GM19043 (cell line): ENCODE measurements around the gene HCST.
"Not testable (repeated sequence)": the region's sequence is repeated elsewhere in the genome, so short reads cannot be mapped to it uniquely, and the experiment has no call there.

Experiments used
- ATAC-seq: cut with Tn5 transposase; IDR thresholded peaks from one replicate; pipeline ENCODE4 v1.9.1; 2021; ENCODE audit warnings: low read depth; ENCODE audit not compliant: unreplicated experiment

Gene HCST

GRCh38 chr19:35879068-35879467 lies 23.3 kb upstream of the HCST start:
- no peak for ATAC-seq

GRCh38 chr19:35879770-35880317 lies 22.5 kb upstream of the HCST start:
- no peak for ATAC-seq

- ATAC-seq: no peak
These were observed 20.1 kb upstream of the HCST start for GRCh38 chr19:35882114-35882832.

DNA sequence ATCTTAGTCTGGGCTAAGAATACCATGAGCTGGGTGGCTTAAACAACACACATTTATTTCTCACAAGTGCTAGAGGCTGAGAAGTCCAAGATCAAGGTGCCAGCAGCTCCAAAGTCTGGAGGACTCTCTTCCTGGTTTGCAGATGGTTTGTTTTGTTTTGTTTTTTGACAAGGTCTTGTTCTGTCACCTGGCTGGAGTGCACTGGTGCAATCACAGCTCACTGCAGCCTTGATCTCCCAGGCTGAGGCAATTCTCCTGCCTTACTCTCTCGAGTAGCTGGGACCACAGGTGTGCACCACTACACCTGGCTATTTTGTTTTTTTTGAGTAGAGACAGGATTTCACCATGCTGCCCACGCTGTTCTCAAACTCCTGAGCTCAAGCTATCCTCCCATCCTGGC lies 18.4 kb upstream of the HCST start:
- no peak for ATAC-seq

- no peak for ATAC-seq
These were observed 17.0 kb upstream of the HCST start for GRCh38 chr19:35885225-35885738.

DNA sequence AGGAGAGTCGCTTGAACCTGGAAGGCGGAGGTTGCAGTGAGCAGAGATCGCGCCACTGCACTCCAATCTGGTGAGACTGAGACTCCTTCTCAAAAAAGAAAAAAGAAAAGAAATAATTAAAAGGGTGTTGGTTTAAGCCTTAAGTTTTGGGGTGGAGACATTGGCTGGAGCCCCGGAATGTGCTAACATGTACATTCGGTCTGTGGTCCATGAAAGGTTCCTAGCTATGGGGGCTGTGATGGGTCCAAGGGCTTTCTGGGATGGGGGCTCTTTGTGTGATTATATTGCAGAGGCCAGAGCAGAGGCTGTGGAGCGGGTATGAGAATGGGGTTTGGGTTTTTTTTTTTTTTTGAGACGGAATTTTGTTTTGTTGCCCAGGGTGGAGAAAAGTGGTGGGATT lies 16.4 kb upstream of the HCST start:
- no peak for ATAC-seq

DNA sequence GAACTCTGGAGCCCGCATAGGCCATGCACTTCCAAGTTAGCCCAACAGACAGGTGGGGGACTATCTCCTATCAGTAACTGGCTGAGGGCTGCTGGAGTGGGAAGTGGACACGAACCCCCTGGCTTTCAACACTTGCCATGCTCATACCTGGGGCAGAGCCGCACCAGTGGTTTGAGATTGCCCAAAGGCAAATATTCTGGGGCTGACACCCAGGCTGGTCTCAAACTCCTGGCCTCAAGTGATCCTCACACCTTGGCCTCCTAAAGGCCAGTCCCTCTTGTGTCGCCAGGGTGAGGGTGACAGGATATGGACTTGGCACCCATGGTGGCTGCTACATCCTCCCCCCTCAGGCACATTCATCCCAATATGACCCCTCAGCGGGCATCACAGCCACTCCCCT lies 15.1 kb upstream of the HCST start:
- no peak for ATAC-seq

DNA sequence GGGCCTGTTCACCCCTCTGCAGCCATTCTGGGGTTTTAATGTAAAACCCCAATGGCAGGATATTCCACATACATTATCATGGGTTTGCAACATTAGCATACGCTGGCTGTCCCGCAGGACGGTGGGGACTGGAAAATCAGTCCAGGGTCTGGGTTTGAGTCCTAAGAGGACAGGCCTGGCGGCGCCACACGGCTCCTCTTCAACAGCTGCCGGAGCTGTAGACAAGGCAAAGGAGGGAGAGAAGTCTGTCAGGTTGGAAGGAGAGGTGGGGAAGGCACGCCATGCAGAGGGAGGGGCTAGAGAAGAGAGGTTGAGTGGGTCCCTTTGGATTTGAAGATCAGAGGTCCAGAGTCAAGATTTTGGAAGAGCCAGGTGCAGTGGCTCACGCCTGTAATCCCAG lies 13.9 kb upstream of the HCST start:
- ATAC-seq: no peak

DNA sequence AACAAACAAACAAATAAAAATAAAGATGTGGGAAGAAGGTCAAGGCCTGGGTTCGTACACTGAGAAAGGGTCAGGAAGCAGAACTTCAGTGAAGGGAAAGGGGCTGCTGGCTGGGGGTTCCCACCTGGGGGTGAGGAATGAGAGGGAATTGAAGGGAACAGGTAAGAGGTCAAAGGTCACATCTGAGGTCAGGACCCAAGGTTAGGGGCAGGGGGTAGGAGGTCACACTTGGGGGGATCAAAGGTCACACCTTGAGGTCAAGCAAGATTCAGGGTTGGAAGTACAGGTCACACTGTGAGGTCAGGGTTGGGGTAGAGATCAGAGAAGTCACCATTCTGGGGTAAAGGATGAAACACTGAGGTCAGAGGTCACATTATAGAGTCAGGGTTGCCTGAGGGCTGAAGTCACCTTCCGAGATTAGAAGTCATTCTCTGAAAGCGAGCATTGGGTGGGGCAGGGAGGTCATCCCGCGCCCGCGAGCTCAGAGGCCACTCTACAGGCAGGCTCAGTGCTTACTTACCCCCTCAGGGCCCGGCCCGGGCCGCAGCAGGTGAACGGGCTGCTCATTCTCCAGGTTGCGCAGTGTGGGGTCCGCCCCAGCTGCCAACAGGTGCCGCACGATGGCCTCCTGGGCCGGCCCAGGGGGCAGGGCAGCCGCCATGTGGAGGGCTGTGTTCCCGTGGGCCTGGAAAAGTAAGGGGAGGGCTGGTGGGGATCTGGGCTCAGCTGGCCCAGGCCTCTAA lies 12.8 kb upstream of the HCST start:
- ATAC-seq: no peak

GRCh38 chr19:35890113-35890650 lies 12.1 kb upstream of the HCST start:
- ATAC-seq: no peak

- ATAC-seq: not testable (repeated sequence)
These were observed 10.5 kb upstream of the HCST start for GRCh38 chr19:35891819-35892218.

DNA sequence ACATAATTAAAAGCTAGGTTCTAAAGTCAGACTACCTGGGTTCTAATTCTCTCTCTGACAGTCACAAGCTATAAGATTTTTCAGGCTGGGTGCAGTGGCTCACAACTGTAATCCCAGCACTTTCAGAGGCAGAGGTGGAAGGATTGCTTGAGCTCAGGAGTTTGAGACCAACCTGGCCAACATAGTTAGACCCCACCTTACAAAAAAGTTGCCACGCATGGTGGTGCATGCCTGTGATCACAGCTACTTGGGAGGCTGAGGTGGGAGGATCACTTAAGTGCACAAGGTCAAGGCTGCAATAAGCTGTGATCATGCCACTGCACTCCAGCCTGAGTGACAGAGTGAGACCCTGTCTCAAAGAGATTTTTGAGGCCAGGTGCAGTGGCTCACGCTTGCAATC lies 8.0 kb upstream of the HCST start:
- ATAC-seq: no peak

- no peak for ATAC-seq
These were observed 6.3 kb upstream of the HCST start for GRCh38 chr19:35895911-35896642.

GRCh38 chr19:35896643-35897040 lies 5.7 kb upstream of the HCST start:
- no peak for ATAC-seq

GRCh38 chr19:35897706-35898451 lies 4.5 kb upstream of the HCST start:
- no peak for ATAC-seq

DNA sequence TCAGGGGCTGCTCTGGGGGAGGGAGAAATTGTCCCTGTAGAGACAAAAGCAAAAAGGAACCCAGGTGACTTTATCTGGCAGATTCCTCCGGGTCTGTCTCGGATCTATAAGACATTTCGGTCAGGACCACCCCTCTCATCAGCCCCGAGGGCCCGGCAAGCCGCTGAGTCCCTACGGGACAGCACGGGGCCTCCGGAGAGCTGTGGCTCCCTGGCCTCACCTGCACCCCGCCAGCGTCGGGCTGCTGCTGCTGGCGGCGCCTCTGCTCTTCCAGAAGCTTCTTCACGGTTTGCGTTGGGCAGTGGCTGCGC lies 3.9 kb upstream of the HCST start:
- no peak for ATAC-seq

DNA sequence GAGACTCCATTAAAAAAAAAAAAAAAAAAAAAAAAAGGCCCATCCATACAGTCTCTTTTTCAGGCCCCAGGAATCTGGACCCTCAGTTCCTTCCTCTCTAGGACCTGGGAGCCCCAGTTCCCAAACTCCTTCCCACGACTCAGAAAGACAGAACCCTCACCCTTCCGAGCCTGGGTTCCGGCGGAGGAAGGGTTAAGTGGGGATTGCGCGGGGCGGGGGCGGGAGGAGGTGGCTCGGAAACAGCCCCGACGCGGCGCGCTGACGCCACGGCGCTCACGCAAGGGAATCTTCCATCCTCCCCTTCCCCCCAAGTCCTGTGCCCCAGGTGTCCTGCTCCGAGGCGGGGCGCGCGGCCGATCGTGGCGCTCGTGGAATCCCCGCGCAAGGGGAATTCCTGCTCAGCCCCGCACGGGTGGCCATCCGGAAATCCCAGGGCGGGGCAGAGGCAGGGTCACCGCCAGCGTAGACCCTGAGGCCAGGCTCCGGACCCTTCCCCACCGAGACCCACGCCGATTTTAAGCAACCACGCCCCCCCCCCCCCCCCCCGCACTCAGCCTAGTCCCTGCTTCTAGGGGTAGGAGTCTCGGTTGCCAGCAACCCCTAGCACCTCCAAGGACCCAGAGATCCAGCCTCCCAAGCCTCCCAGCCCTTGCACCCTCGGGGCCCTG lies 2.6 kb upstream of the HCST start:
- ATAC-seq: no peak

- no peak for ATAC-seq
These were observed 1.2 kb upstream of the HCST start for GRCh38 chr19:35901055-35901644.

DNA sequence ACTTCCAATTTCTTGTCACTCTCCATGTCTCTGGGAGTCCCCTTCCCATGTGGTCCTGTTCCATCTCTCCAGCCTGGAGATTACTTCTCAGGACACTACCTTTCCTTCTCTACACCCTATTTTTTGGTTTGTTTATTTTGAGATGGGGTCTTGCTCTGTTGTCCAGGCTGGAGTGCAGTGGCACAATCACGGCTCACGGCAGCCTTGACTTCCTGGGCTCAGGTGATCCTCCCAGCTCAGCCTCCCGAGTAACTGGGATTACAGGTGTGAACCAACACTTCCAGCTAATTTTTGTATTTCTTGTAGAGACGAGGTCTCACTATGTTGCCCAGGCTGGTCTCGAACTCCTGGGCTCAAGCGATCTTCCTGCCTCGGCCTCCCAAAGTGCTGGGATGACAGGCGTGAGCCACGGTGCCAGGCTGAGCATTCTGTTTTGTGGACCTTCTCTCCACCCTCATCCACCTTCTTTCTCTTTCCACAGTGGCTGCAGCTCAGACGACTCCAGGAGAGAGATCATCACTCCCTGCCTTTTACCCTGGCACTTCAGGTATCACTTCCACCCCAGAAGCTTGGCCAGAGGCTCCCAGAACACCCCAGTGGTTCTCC lies 644 bp downstream of the HCST start:
- no peak for ATAC-seq
